Uterus (tissue), 4 donors: ENCODE data around the gene MSMO1. TPM values are rescaled to one million over a fixed set of nuclear protein-coding genes. Genes with fewer than 3 reads are reported as not detected.

Experiments used
- DNase-seq, 2 donors: peaks; one replicate each; pipeline ENCODE4 v3.0.0-alpha.2; 2019 to 2020
- H3K27ac ChIP-seq, 2 donors: fragments of 200-600 bp; sonication (generic); 1 replicate in 1 of 2; 2 replicates in 1 of 2; pipeline ENCODE4 v1.5.1; 2016 to 2018
- H3K27me3 ChIP-seq, 2 donors: fragments of 200-600 bp; sonication (generic); one replicate each; pipeline ENCODE4 v1.5.1; 2018 to 2019; ENCODE audit warnings: control low read depth in 1 of 2
- H3K36me3 ChIP-seq, 2 donors: fragments of 200-600 bp; sonication (generic); one replicate each; pipeline ENCODE4 v1.5.1; 2019; ENCODE audit warnings: control low read depth in 1 of 2
- H3K4me1 ChIP-seq, 2 donors: fragments of 200-600 bp; sonication (generic); one replicate each; pipeline ENCODE4 v1.5.1; 2018 to 2019; ENCODE audit warnings: control low read depth in 1 of 2
- H3K4me3 ChIP-seq, 2 donors: fragments of 200-600 bp; sonication (generic); 1 replicate in 1 of 2; 2 replicates in 1 of 2; pipeline ENCODE4 v1.5.1; 2018 to 2019; ENCODE audit warnings: mild to moderate bottlenecking in 1 of 2
- H3K9me3 ChIP-seq, 2 donors: fragments of 200-600 bp; sonication (generic); one replicate each; pipeline ENCODE4 v1.5.1; 2019; ENCODE audit warnings: control low read depth in 1 of 2
- POLR2A ChIP-seq, 2 donors: fragments of 450-650 bp; IDR thresholded peaks; one replicate each; pipeline ENCODE4 v1.6.1; 2016; ENCODE audit warnings: antibody characterized with exemption in 2 of 2, mild to moderate bottlenecking in 1 of 2, moderate library complexity in 1 of 2
- intact Hi-C: fragments of 100-400 bp; cut with DNase I; formaldehyde crosslinking; loops from one replicate; pipeline ENCODE4 v1.15.1; 2023; ENCODE audit warnings: low total_unique reads
- microRNA counts, 2 donors: library from miRNA; unstranded; fragments of <30 nt; microRNA quantifications; one replicate each; lab custom pipeline; 2016 to 2017
- microRNA-seq: library from miRNA; unstranded; fragments of <30 nt; microRNA quantifications from one replicate; pipeline ENCODE4, GENCODE V29; 2016; ENCODE audit warnings: borderline microRNAs expressed, borderline replicate concordance
- small RNA-seq: library from RNA; depleted of rRNA; stranded (forward); fragments of <200 nt; gene quantifications from one replicate; pipeline ENCODE3, GENCODE V24; 2016
- total RNA-seq, 4 donors: library from RNA; depleted of rRNA in 3 of 4; stranded (reverse); fragments of >200 nt in 3 of 4; gene quantifications; one replicate each; pipeline versions ENCODE4 v1.1.0 to v1.2.4, GENCODE V29; 2014 to 2023
- TF ChIP-seq, protein P1 (sequence below), 4 experiments: fragments of 200-600 bp in 2 of 4; fragments of 450-650 bp in 2 of 4; sonication (generic) in 2 of 4; IDR thresholded peaks; one replicate each; pipeline ENCODE4 v1.5.1; 2016 to 2019; ENCODE audit warnings: antibody characterized with exemption in 4 of 4, mild to moderate bottlenecking in 2 of 4, moderate library complexity in 1 of 4
- donor health status: DM: yes; HTN: yes; CAD: no.

Gene MSMO1
- total RNA-seq, 4 donors from 2014 or later, result 8.7 to 87.8 (median 18.9) TPM

- Histone ChIP-seq H3K9me3 (no peaks in the 10 kb centered on the region), H3K4me3 (no peak overlapping the region), H3K27ac (no peak overlapping the region), H3K4me1 (peaks cover 0 to 3% of the 10 kb centered on the region in 2 donors), H3K36me3 (no peaks in the 10 kb centered on the region), H3K27me3 (no peaks in the 10 kb centered on the region)
- DNase-seq, result no peak
- TF ChIP-seq, protein P1, sequence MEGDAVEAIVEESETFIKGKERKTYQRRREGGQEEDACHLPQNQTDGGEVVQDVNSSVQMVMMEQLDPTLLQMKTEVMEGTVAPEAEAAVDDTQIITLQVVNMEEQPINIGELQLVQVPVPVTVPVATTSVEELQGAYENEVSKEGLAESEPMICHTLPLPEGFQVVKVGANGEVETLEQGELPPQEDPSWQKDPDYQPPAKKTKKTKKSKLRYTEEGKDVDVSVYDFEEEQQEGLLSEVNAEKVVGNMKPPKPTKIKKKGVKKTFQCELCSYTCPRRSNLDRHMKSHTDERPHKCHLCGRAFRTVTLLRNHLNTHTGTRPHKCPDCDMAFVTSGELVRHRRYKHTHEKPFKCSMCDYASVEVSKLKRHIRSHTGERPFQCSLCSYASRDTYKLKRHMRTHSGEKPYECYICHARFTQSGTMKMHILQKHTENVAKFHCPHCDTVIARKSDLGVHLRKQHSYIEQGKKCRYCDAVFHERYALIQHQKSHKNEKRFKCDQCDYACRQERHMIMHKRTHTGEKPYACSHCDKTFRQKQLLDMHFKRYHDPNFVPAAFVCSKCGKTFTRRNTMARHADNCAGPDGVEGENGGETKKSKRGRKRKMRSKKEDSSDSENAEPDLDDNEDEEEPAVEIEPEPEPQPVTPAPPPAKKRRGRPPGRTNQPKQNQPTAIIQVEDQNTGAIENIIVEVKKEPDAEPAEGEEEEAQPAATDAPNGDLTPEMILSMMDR (IDR thresholded peaks at IDR 0.05), result no peak
- no peak for TF ChIP-seq POLR2A (IDR thresholded peaks at IDR 0.05)
- intact Hi-C loops, result no loop called here
Observed at GRCh38 chr4:165386328-165386727, 58.9 kb downstream of the MSMO1 start.

DNA sequence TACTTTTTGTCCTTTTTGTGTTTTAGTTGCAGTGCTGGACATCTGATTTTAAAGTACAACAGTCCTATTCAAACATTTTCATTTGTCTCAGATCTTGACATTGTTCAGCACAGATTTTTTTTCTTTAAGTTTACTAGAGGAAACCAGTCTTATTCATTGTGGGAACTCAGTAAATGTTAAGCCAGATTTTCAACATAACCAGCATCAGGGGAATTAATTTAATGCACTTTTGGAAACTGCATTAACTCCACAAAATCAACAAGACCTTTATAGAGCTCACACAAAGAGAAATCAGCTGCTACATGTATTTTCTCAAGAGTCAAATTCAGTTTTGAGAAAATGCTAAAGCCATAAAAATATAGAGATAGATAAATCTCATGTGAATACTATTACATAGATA lies 61.3 kb downstream of the MSMO1 start:
- Histone ChIP-seq H3K27me3 (no peaks in the 10 kb centered on the region), H3K4me1 (peaks cover 0 to 3% of the 10 kb centered on the region in 2 donors)
- intact Hi-C loops, result no loop called here

More for the DNA sequence above, 61.3 kb downstream of the MSMO1 start:
- Histone ChIP-seq H3K4me3 (no peak overlapping the region), H3K36me3 (no peaks in the 10 kb centered on the region), H3K9me3 (no peaks in the 10 kb centered on the region), H3K27ac (no peak overlapping the region)
- TF ChIP-seq POLR2A (IDR thresholded peaks at IDR 0.05), result no peak
- TF ChIP-seq, protein P1 (IDR thresholded peaks at IDR 0.05), result no peak
- DNase-seq, result no peak

MicroRNAs within 50 kb of the gene (microRNA counts, 767-probe panel; counts per million panel counts)
- 0 to 640 counts per million in 2 donors for microRNA hsa-miR-578 (lab: Ali Mortazavi, UCI)

Small RNA genes within 50 kb of the gene (microRNA-seq; reads per million reads assigned to microRNA genes)
- not detected for gene MIR578

Small RNA genes within 50 kb of the gene (small RNA-seq; reads per million reads assigned to genes)
- not detected for gene MIR578

Other genes starting within 250 kb of the MSMO1 start
- gene TMEM192, start 214.8 kb upstream of the MSMO1 start, total RNA-seq, result 10 to 100 TPM in 2 of 4 donors, 1 to 10 TPM in 2; 2.0 to 25.4 (median 9.3) TPM
- gene KLHL2, start 120.1 kb upstream of the MSMO1 start, total RNA-seq, result 10 to 100 TPM in 3 of 4 donors, 1 to 10 TPM in 1; 6.1 to 68.2 (median 26.2) TPM
- gene CPE, start 51.3 kb downstream of the MSMO1 start, total RNA-seq, result 100 to 1,000 TPM in 3 of 4 donors, 10 to 100 TPM in 1; 85.0 to 395 (median 129) TPM